ENCODE data around the gene S100G. TPM values are rescaled to one million over a fixed set of nuclear protein-coding genes. Genes with fewer than 3 reads are reported as not detected.

Gene S100G
- total RNA-seq, 1 experiment from 2014 or later: not detected

- H3K9me3 ChIP-seq (ENCODE audit: insufficient read depth, low read depth): no peaks in the 10 kb centered on the region
- BruUV-seq (replicated peaks): no TSS peak
- H3K79me2 ChIP-seq (ENCODE audit: low read depth): no peaks in the 10 kb centered on the region
- ChIA-PET CTCF (no interaction called here), POLR2A (ENCODE audit: unreplicated experiment) (no interaction called here)
- no peaks in the 10 kb centered on the region for H3F3A ChIP-seq (ENCODE audit: insufficient read depth, low read depth)
- H3K4me3 ChIP-seq: no peak overlapping the region
- H3K9me2 ChIP-seq (ENCODE audit: insufficient read depth): no peaks in the 10 kb centered on the region
- intact Hi-C loops (cut with micrococcal nuclease; ENCODE audit: unreplicated experiment): no loop called here
- H3K4me1 ChIP-seq (replicated peaks; ENCODE audit: insufficient read depth): no peaks in the 10 kb centered on the region
- H2AFZ ChIP-seq: no peak overlapping the region
- H3K4me2 ChIP-seq: no peak overlapping the region
- TF ChIP-seq EZH2 (IDR thresholded peaks at IDR 0.05; ENCODE audit: low read depth): no peak
- TF ChIP-seq CTCF (conservative IDR thresholded peaks at IDR 0.05): no peak
- DNase-seq: no peak
- no peaks in the 10 kb centered on the region for H3K27me3 ChIP-seq (ENCODE audit: insufficient read depth, low read depth)
- no peak overlapping the region for H3K27ac ChIP-seq
- H3K36me3 ChIP-seq (ENCODE audit: low read depth): no peaks in the 10 kb centered on the region
- H4K20me1 ChIP-seq (ENCODE audit: insufficient read depth): no peaks in the 10 kb centered on the region
These were observed 3.4 kb upstream of the S100G start for GRCh38 chrX:16646366-16647138.

- Histone ChIP-seq H3F3A (ENCODE audit: insufficient read depth, low read depth) (no peaks in the 10 kb centered on the region), H3K27ac (no peak overlapping the region), H3K4me2 (no peak overlapping the region), H3K4me3 (no peak overlapping the region), H3K9me3 (ENCODE audit: insufficient read depth, low read depth) (no peaks in the 10 kb centered on the region), H2AFZ (no peak overlapping the region), H3K27me3 (ENCODE audit: insufficient read depth, low read depth) (no peaks in the 10 kb centered on the region), H3K9me2 (ENCODE audit: insufficient read depth) (no peaks in the 10 kb centered on the region), H3K4me1 (replicated peaks; ENCODE audit: insufficient read depth) (no peaks in the 10 kb centered on the region), H4K20me1 (ENCODE audit: insufficient read depth) (no peaks in the 10 kb centered on the region), H3K36me3 (ENCODE audit: low read depth) (no peaks in the 10 kb centered on the region), H3K79me2 (ENCODE audit: low read depth) (no peaks in the 10 kb centered on the region)
- TF ChIP-seq EZH2 (IDR thresholded peaks at IDR 0.05; ENCODE audit: low read depth): no peak
- TF ChIP-seq CTCF (conservative IDR thresholded peaks at IDR 0.05): no peak
- BruUV-seq (replicated peaks): no TSS peak
- intact Hi-C loops (cut with micrococcal nuclease; ENCODE audit: unreplicated experiment): loop anchor here (10.0 kb wide), 1 partner anchor 47 kb away; no protein-coding TSS in a partner anchor
- no peak for DNase-seq
- ChIA-PET POLR2A (ENCODE audit: unreplicated experiment) (no interaction called here), CTCF (no interaction called here)
These were observed 1.6 kb downstream of the S100G start for GRCh38 chrX:16651391-16652024.

GRCh38 chrX:16653424-16653823 lies 3.5 kb downstream of the S100G start:
- Histone ChIP-seq H2AFZ (no peak overlapping the region), H3K9me3 (ENCODE audit: insufficient read depth, low read depth) (no peaks in the 10 kb centered on the region), H3K27me3 (ENCODE audit: insufficient read depth, low read depth) (no peaks in the 10 kb centered on the region), H3K36me3 (ENCODE audit: low read depth) (no peaks in the 10 kb centered on the region), H3K27ac (no peak overlapping the region), H3K4me2 (no peak overlapping the region), H3K4me1 (replicated peaks; ENCODE audit: insufficient read depth) (no peaks in the 10 kb centered on the region), H3K79me2 (ENCODE audit: low read depth) (no peaks in the 10 kb centered on the region), H3K9me2 (ENCODE audit: insufficient read depth) (no peaks in the 10 kb centered on the region), H4K20me1 (ENCODE audit: insufficient read depth) (no peaks in the 10 kb centered on the region), H3F3A (ENCODE audit: insufficient read depth, low read depth) (no peaks in the 10 kb centered on the region), H3K4me3 (no peak overlapping the region)
- no peak for DNase-seq
- intact Hi-C loops (cut with micrococcal nuclease; ENCODE audit: unreplicated experiment): loop anchor here (10.0 kb wide), 1 partner anchor 49 kb away; no protein-coding TSS in a partner anchor
- no peak for TF ChIP-seq EZH2 (IDR thresholded peaks at IDR 0.05; ENCODE audit: low read depth)
- TF ChIP-seq CTCF (conservative IDR thresholded peaks at IDR 0.05): no peak
- no TSS peak for BruUV-seq (replicated peaks)
- CTCF ChIA-PET: no interaction called here
- POLR2A ChIA-PET (ENCODE audit: unreplicated experiment): no interaction called here

Measured in PC-9 (cell line).